Neural cell (in vitro differentiated cells): ENCODE results near the gene TTC21B. TPM values are rescaled to one million over a fixed set of nuclear protein-coding genes. Genes with fewer than 3 reads are reported as not detected.

Source experiments
- H2AFZ ChIP-seq: fragments of 200-600, 300-800 bp; sonication (generic), shearing (Covaris generic); 2 replicates; pipeline ENCODE4 v1.6.0; 2014; ENCODE audit warnings: low read depth, mild to moderate bottlenecking, antibody characterized with exemption, low read length, moderate library complexity
- H3F3A ChIP-seq: fragments of 200-600 bp; shearing (Covaris generic); 2 replicates; pipeline ENCODE4 v1.6.1; 2016; ENCODE audit warnings: mild to moderate bottlenecking, moderate library complexity, mixed read lengths, antibody characterized with exemption, low read length; ENCODE audit not compliant: insufficient read depth, poor library complexity, severe bottlenecking
- H3K27ac ChIP-seq: fragments of 200-600, 300-800 bp; sonication (generic), shearing (Covaris generic); 2 replicates; pipeline ENCODE4 v1.5.1; 2014; ENCODE audit warnings: mild to moderate bottlenecking, low read length, moderate library complexity
- H3K27me3 ChIP-seq: fragments of 300-800, 200-600 bp; sonication (generic), shearing (Covaris generic); 2 replicates; pipeline ENCODE4 v1.6.0; 2014; ENCODE audit warnings: mild to moderate bottlenecking, low read depth, low read length, moderate library complexity; ENCODE audit not compliant: insufficient read depth
- H3K36me3 ChIP-seq: fragments of 300-800, 200-600 bp; sonication (generic), shearing (Covaris generic); 2 replicates; pipeline ENCODE4 v1.5.1; 2014; ENCODE audit warnings: mild to moderate bottlenecking, antibody characterized with exemption, low read length, moderate library complexity; ENCODE audit not compliant: insufficient read depth
- H3K4me2 ChIP-seq: fragments of 300-800, 200-600 bp; sonication (generic), shearing (Covaris generic); 2 replicates; pipeline ENCODE4 v1.6.0; 2014; ENCODE audit warnings: mild to moderate bottlenecking, low read length
- H3K4me3 ChIP-seq: fragments of 300-800, 200-600 bp; sonication (generic), shearing (Covaris generic); 2 replicates; pipeline ENCODE4 v1.5.1; 2014; ENCODE audit warnings: mild to moderate bottlenecking, low read length, moderate library complexity
- H3K79me2 ChIP-seq: fragments of 200-600 bp; shearing (Covaris generic); replicated peaks from 2 replicates; pipeline ENCODE4 v1.6.0; 2014; ENCODE audit warnings: mild to moderate bottlenecking, low read length, moderate library complexity; ENCODE audit not compliant: insufficient read depth
- H3K9ac ChIP-seq: fragments of 300-800, 200-600 bp; sonication (generic), shearing (Covaris generic); 2 replicates; pipeline ENCODE4 v1.6.1; 2016; ENCODE audit warnings: mild to moderate bottlenecking, low read length, mixed read lengths
- H3K9me2 ChIP-seq: fragments of 200-600 bp; shearing (Covaris generic); 2 replicates; pipeline ENCODE4 v1.6.1; 2016; ENCODE audit warnings: mild to moderate bottlenecking, low read length, mixed read lengths; ENCODE audit not compliant: insufficient read depth
- H3K9me3 ChIP-seq: fragments of 200-600, 300-800 bp; sonication (generic), shearing (Covaris generic); 2 replicates; pipeline ENCODE4 v1.6.1; 2016; ENCODE audit warnings: mild to moderate bottlenecking, mixed run types, low read length, moderate library complexity, mixed read lengths
- H4K20me1 ChIP-seq: fragments of 200-600 bp; shearing (Covaris generic); 2 replicates; pipeline ENCODE4 v1.6.1; 2016; ENCODE audit warnings: mild to moderate bottlenecking, mixed run types; ENCODE audit not compliant: insufficient read depth
- EP300 ChIP-seq: fragments of 450-650 bp; conservative IDR thresholded peaks from 2 replicates; pipeline ENCODE4 v1.6.1; 2014; ENCODE audit warnings: antibody characterized with exemption, mild to moderate bottlenecking, moderate library complexity; ENCODE audit not compliant: poor library complexity, severe bottlenecking
- EZH2 ChIP-seq: fragments of 200-600, 300-800 bp; shearing (Covaris generic), sonication (generic); IDR thresholded peaks from 2 replicates; pipeline ENCODE4 v1.6.1; 2014; ENCODE audit warnings: antibody characterized with exemption, low read length, borderline replicate concordance, mild to moderate bottlenecking; ENCODE audit not compliant: insufficient read depth, poor library complexity, severe bottlenecking
- MXI1 ChIP-seq: fragments of 450-650 bp; conservative IDR thresholded peaks from 2 replicates; pipeline ENCODE4 v1.6.1; 2014; ENCODE audit warnings: antibody characterized with exemption, mild to moderate bottlenecking; ENCODE audit not compliant: poor library complexity, severe bottlenecking
- POLR2AphosphoS5 ChIP-seq: IDR thresholded peaks from 2 replicates; pipeline ENCODE4 v1.6.1; 2012
- RAD21 ChIP-seq: fragments of 450-650 bp; conservative IDR thresholded peaks from 2 replicates; pipeline ENCODE4 v1.6.1; 2014; ENCODE audit warnings: antibody characterized with exemption, mild to moderate bottlenecking, moderate library complexity
- SMC3 ChIP-seq: fragments of 450-650 bp; conservative IDR thresholded peaks from 2 replicates; pipeline ENCODE4 v1.6.1; 2014; ENCODE audit warnings: antibody characterized with exemption, mild to moderate bottlenecking, moderate library complexity; ENCODE audit not compliant: poor library complexity
- TAF1 ChIP-seq: IDR thresholded peaks from 2 replicates; pipeline ENCODE4 v1.6.1; 2012; ENCODE audit warnings: low read depth
- polyA plus RNA-seq: library from polyadenylated mRNA; depleted of rRNA; stranded (reverse); fragments of >200 nt; gene quantifications from 2 replicates; pipeline ENCODE4 v1.2.3, GENCODE V29; 2014
- TF ChIP-seq, protein P1 (sequence below): fragments of 450-650 bp; IDR thresholded peaks from 2 replicates; pipeline ENCODE4 v1.5.1; 2014; ENCODE audit warnings: antibody characterized with exemption, mild to moderate bottlenecking, moderate library complexity; ENCODE audit not compliant: poor library complexity, severe bottlenecking
- TF ChIP-seq, protein P2 (sequence below): IDR thresholded peaks from 2 replicates; pipeline ENCODE4 v1.6.1; 2012; ENCODE audit warnings: borderline replicate concordance

The TTC21B gene
- polyA plus RNA-seq, 1 donor from 2014 or later = 31.1 TPM

DNA sequence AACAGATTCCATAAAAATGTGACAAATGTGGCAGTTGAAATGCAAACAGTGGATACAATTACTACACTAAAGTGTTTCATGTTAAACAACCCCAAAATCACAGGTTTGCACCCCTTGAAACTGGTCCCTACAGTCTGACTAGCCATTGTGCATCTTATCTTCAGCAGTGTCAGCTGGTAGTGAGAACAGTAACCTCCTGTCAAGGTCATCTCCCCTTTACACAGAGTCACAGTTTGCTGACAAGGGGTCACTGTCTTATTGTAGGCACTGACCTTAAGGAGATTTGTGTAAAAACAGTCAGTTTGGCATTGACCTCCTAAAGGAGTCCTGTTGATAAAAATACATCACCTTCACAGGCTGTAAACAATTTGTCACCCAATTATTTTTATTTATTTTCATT lies 37.3 kb upstream of the TTC21B start:
- H3F3A ChIP-seq = no peaks in the 10 kb centered on the region
- H3K9me3 ChIP-seq = no peaks in the 10 kb centered on the region
- no peak overlapping the region for H2AFZ ChIP-seq
- TF ChIP-seq POLR2AphosphoS5 = no peak
- TF ChIP-seq, protein P1, sequence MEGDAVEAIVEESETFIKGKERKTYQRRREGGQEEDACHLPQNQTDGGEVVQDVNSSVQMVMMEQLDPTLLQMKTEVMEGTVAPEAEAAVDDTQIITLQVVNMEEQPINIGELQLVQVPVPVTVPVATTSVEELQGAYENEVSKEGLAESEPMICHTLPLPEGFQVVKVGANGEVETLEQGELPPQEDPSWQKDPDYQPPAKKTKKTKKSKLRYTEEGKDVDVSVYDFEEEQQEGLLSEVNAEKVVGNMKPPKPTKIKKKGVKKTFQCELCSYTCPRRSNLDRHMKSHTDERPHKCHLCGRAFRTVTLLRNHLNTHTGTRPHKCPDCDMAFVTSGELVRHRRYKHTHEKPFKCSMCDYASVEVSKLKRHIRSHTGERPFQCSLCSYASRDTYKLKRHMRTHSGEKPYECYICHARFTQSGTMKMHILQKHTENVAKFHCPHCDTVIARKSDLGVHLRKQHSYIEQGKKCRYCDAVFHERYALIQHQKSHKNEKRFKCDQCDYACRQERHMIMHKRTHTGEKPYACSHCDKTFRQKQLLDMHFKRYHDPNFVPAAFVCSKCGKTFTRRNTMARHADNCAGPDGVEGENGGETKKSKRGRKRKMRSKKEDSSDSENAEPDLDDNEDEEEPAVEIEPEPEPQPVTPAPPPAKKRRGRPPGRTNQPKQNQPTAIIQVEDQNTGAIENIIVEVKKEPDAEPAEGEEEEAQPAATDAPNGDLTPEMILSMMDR = no peak
- no peak for TF ChIP-seq MXI1
- TF ChIP-seq SMC3 = no peak
- TF ChIP-seq EP300 = no peak
- TF ChIP-seq, protein P2, sequence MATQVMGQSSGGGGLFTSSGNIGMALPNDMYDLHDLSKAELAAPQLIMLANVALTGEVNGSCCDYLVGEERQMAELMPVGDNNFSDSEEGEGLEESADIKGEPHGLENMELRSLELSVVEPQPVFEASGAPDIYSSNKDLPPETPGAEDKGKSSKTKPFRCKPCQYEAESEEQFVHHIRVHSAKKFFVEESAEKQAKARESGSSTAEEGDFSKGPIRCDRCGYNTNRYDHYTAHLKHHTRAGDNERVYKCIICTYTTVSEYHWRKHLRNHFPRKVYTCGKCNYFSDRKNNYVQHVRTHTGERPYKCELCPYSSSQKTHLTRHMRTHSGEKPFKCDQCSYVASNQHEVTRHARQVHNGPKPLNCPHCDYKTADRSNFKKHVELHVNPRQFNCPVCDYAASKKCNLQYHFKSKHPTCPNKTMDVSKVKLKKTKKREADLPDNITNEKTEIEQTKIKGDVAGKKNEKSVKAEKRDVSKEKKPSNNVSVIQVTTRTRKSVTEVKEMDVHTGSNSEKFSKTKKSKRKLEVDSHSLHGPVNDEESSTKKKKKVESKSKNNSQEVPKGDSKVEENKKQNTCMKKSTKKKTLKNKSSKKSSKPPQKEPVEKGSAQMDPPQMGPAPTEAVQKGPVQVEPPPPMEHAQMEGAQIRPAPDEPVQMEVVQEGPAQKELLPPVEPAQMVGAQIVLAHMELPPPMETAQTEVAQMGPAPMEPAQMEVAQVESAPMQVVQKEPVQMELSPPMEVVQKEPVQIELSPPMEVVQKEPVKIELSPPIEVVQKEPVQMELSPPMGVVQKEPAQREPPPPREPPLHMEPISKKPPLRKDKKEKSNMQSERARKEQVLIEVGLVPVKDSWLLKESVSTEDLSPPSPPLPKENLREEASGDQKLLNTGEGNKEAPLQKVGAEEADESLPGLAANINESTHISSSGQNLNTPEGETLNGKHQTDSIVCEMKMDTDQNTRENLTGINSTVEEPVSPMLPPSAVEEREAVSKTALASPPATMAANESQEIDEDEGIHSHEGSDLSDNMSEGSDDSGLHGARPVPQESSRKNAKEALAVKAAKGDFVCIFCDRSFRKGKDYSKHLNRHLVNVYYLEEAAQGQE = no peak
- no peak for TF ChIP-seq EZH2
- no peak for TF ChIP-seq RAD21
- TF ChIP-seq TAF1 = no peak
- H3K79me2 ChIP-seq = no peaks in the 10 kb centered on the region
- no peaks in the 10 kb centered on the region for H4K20me1 ChIP-seq
- H3K4me3 ChIP-seq = no peak overlapping the region
- no peaks in the 10 kb centered on the region for H3K9me2 ChIP-seq
- no peak overlapping the region for H3K9ac ChIP-seq
- no peak overlapping the region for H3K4me2 ChIP-seq
- no peaks in the 10 kb centered on the region for H3K36me3 ChIP-seq
- H3K27me3 ChIP-seq = no peaks in the 10 kb centered on the region
- H3K27ac ChIP-seq = no peak overlapping the region

DNA sequence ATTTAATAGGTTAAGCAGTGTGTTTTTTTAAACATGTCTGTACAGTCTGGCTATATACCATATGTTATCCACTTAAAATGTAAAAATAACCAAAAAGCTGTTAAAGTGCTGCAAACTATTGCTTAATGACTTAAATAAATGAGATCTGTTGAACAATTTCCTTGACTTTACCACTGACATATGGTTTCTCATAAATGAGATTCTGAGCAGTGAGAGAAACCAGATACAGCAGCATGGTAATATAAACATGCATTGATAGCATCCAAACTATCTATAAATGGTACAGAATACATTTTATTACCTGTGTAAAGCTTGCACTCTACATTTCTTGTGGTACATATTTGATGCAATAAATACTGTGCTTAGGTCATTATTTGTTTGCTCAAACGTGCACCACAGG lies 36.3 kb upstream of the TTC21B start:
- Histone ChIP-seq H3F3A (no peaks in the 10 kb centered on the region), H3K79me2 (no peaks in the 10 kb centered on the region), H2AFZ (no peak overlapping the region), H3K36me3 (no peaks in the 10 kb centered on the region), H3K27me3 (no peaks in the 10 kb centered on the region), H3K27ac (no peak overlapping the region), H3K9me2 (no peaks in the 10 kb centered on the region), H3K9me3 (no peaks in the 10 kb centered on the region), H3K9ac (no peak overlapping the region), H3K4me3 (no peak overlapping the region), H3K4me2 (no peak overlapping the region), H4K20me1 (no peaks in the 10 kb centered on the region)
- TF ChIP-seq, protein P1 = no peak
- no peak for TF ChIP-seq EZH2
- TF ChIP-seq SMC3 = no peak
- no peak for TF ChIP-seq EP300
- TF ChIP-seq TAF1 = no peak
